ENCODE data around the gene TLL1. TPM values are rescaled to one million over a fixed set of nuclear protein-coding genes. Genes with fewer than 3 reads are reported as not detected.

TLL1 gene
- total RNA-seq, 1 experiment from 2014 or later: 0.37 TPM

- no peak for TF ChIP-seq ZBTB33 (IDR thresholded peaks at IDR 0.05; ENCODE audit: extremely low read depth, insufficient replicate concordance, low read length)
- TF ChIP-seq JUND (IDR thresholded peaks at IDR 0.05): peak; percentile 24; the same call in 1 of the 2 replicates
Measured at GRCh38 chr4:166012129-166013030, 139.3 kb downstream of the TLL1 start (continued).

GRCh38 chr4:166014411-166014810, 141.4 kb downstream of the TLL1 start:
- Histone ChIP-seq H4K20me1 (ENCODE audit: insufficient read depth) (no peaks in the 10 kb centered on the region), H3K27me3 (ENCODE audit: insufficient read depth, low read length) (no peaks in the 10 kb centered on the region), H3K9me2 (ENCODE audit: insufficient read depth) (no peaks in the 10 kb centered on the region), H3K4me2 (ENCODE audit: low read length) (no peak overlapping the region), H3K9ac (ENCODE audit: low read length) (no peak overlapping the region), H3K4me1 (ENCODE audit: control insufficient read depth in 1 of 2, insufficient read depth in 2 of 2, low read length in 2 of 2) (peaks cover 0 to 12% of the 10 kb centered on the region in 2 experiments; a peak in 2 of 4 replicates), H3K36me3 (ENCODE audit: control insufficient read depth in 1 of 2, insufficient read depth in 2 of 2, low read length in 2 of 2) (no peaks in the 10 kb centered on the region), H3K4me3 (replicated peaks in 1 of 2; ENCODE audit: low read depth in 1 of 2, low read length in 2 of 2) (no peak overlapping the region), H3K27ac (ENCODE audit: low read depth, low read length) (no peak overlapping the region), H2AFZ (ENCODE audit: low read depth, low read length, poor library complexity, severe bottlenecking) (no peak overlapping the region), H3K9me3 (ENCODE audit: control insufficient read depth in 1 of 2, insufficient read depth in 1 of 2, low read depth in 1 of 2, low read length in 2 of 2) (no peaks in the 10 kb centered on the region), H3K79me2 (ENCODE audit: insufficient read depth, low read length) (no peaks in the 10 kb centered on the region)
- DNase-seq (ENCODE audit: low read depth, low spot score): no peak
- POLR2A ChIA-PET: no interaction called here
- intact Hi-C loops (cut with micrococcal nuclease): no loop called here
- BruUV-seq (replicated peaks): no TSS peak
- CTCF ChIA-PET: no interaction called here
- TF ChIP-seq REST (IDR thresholded peaks at IDR 0.05; ENCODE audit: low read depth) (no peak), CEBPB (IDR thresholded peaks at IDR 0.05; ENCODE audit: low read depth) (no peak), FOSL1 (IDR thresholded peaks at IDR 0.05; ENCODE audit: low read depth) (no peak), CBX3 (IDR thresholded peaks at IDR 0.05; ENCODE audit: low read depth) (no peak), TCF7L2 (IDR thresholded peaks at IDR 0.05; ENCODE audit: borderline replicate concordance, extremely low read depth, insufficient read depth, insufficient read length) (no peak), MAX (IDR thresholded peaks at IDR 0.05) (no peak), YY1 (IDR thresholded peaks at IDR 0.05; ENCODE audit: extremely low read depth, insufficient replicate concordance, low read depth, low read length) (no peak), EGR1 (IDR thresholded peaks at IDR 0.05; ENCODE audit: low read depth) (no peak), CTCF (IDR thresholded peaks at IDR 0.05 in 2 of 3, conservative IDR thresholded peaks at IDR 0.05 in 1 of 3; ENCODE audit: borderline replicate concordance in 1 of 3, insufficient read depth in 1 of 3, low read depth in 2 of 3, low read length in 2 of 3) (no peak), ZBTB33 (IDR thresholded peaks at IDR 0.05; ENCODE audit: extremely low read depth, insufficient replicate concordance, low read length) (no peak)
- ATAC-seq: no peak
- RAD21 ChIA-PET (ENCODE audit: low non-redundant PET in 1 of 2, low total read pairs in 2 of 2, uncharacterized antibody in 2 of 2, unreplicated experiment in 2 of 2): no interaction called here

Measured in HCT116 (cell line).